Measurements from ENCODE around the gene PDPK1. TPM values are rescaled to one million over a fixed set of nuclear protein-coding genes. Genes with fewer than 3 reads are reported as not detected.
"Not testable (repeated sequence)": the region's sequence is repeated elsewhere in the genome, so short reads cannot be mapped to it uniquely, and the experiment has no call there.

PDPK1 gene
- total RNA-seq, 1 donor from 2014 or later: 27.0 TPM

GRCh38 chr16:2631203-2631602 lies 93.4 kb downstream of the PDPK1 start:
- H3K36me3 ChIP-seq (ENCODE audit: control insufficient read depth, insufficient read depth, low read length); H3K4me3 ChIP-seq (ENCODE audit: low read depth, low read length); H3K27me3 ChIP-seq (ENCODE audit: control insufficient read depth, insufficient read depth, low read length); DNase-seq (ENCODE audit: low read depth): not testable (repeated sequence)

- H3K36me3 ChIP-seq (ENCODE audit: control insufficient read depth, insufficient read depth, low read length); H3K4me3 ChIP-seq (ENCODE audit: low read depth, low read length); H3K27me3 ChIP-seq (ENCODE audit: control insufficient read depth, insufficient read depth, low read length); DNase-seq (ENCODE audit: low read depth): not testable (repeated sequence)
Observed at GRCh38 chr16:2632291-2632690, 94.5 kb downstream of the PDPK1 start.

GRCh38 chr16:2639071-2639721 lies 101.4 kb downstream of the PDPK1 start:
- H3K27me3 ChIP-seq (ENCODE audit: control insufficient read depth, insufficient read depth, low read length); H3K4me3 ChIP-seq (ENCODE audit: low read depth, low read length); DNase-seq (ENCODE audit: low read depth); H3K36me3 ChIP-seq (ENCODE audit: control insufficient read depth, insufficient read depth, low read length): not testable (repeated sequence)

GRCh38 chr16:2639722-2640072 lies 101.9 kb downstream of the PDPK1 start:
- DNase-seq (ENCODE audit: low read depth); H3K27me3 ChIP-seq (ENCODE audit: control insufficient read depth, insufficient read depth, low read length): not testable (repeated sequence)

GRCh38 chr16:2642561-2642960 lies 104.7 kb downstream of the PDPK1 start:
- not testable (repeated sequence) for H3K36me3 ChIP-seq (ENCODE audit: control insufficient read depth, insufficient read depth, low read length); DNase-seq (ENCODE audit: low read depth); H3K4me3 ChIP-seq (ENCODE audit: low read depth, low read length); H3K27me3 ChIP-seq (ENCODE audit: control insufficient read depth, insufficient read depth, low read length)

More at GRCh38 chr16:2639722-2640072, 101.9 kb downstream of the PDPK1 start:
- H3K4me3 ChIP-seq (ENCODE audit: low read depth, low read length); H3K36me3 ChIP-seq (ENCODE audit: control insufficient read depth, insufficient read depth, low read length): not testable (repeated sequence)

GRCh38 chr16:2644754-2645453 lies 107.1 kb downstream of the PDPK1 start:
- not testable (repeated sequence) for H3K4me3 ChIP-seq (ENCODE audit: low read depth, low read length); H3K27me3 ChIP-seq (ENCODE audit: control insufficient read depth, insufficient read depth, low read length); DNase-seq (ENCODE audit: low read depth); H3K36me3 ChIP-seq (ENCODE audit: control insufficient read depth, insufficient read depth, low read length)

GRCh38 chr16:2651268-2651871 lies 113.5 kb downstream of the PDPK1 start:
- DNase-seq (ENCODE audit: low read depth); H3K27me3 ChIP-seq (ENCODE audit: control insufficient read depth, insufficient read depth, low read length); H3K4me3 ChIP-seq (ENCODE audit: low read depth, low read length); H3K36me3 ChIP-seq (ENCODE audit: control insufficient read depth, insufficient read depth, low read length): not testable (repeated sequence)

Other genes with a start within 250 kb of the PDPK1 start
- 32.1 and 36.3 TPM in 2 replicates for gene ABCA3, start 197.3 kb upstream of the PDPK1 start, total RNA-seq
- gene CCNF, start 108.6 kb upstream of the PDPK1 start, total RNA-seq: 7.4 and 8.6 TPM in 2 replicates
- gene TEDC2, start 77.9 kb upstream of the PDPK1 start, total RNA-seq: 12.0 and 14.2 TPM in 2 replicates
- 0.17 and 0.41 TPM in 2 replicates for gene NTN3, start 66.7 kb upstream of the PDPK1 start, total RNA-seq
- gene TBC1D24, start 62.9 kb upstream of the PDPK1 start, total RNA-seq: 14.5 and 15.9 TPM in 2 replicates
- gene ATP6V0C, start 24.1 kb upstream of the PDPK1 start, total RNA-seq: 79.1 and 139 TPM in 2 replicates
- gene AMDHD2, start 17.6 kb upstream of the PDPK1 start, total RNA-seq: 76.0 and 87.5 TPM in 2 replicates
- gene CEMP1, start 6.6 kb upstream of the PDPK1 start, total RNA-seq: not detected in 2 replicates
- gene KCTD5, start 144.5 kb downstream of the PDPK1 start, total RNA-seq: 47.4 and 47.8 TPM in 2 replicates
- gene PRSS27, start 182.2 kb downstream of the PDPK1 start, total RNA-seq: 2.9 and 3.1 TPM in 2 replicates
- gene SRRM2, start 214.6 kb downstream of the PDPK1 start, total RNA-seq: 82.6 and 136 TPM in 2 replicates
- gene ELOB, start 239.3 kb downstream of the PDPK1 start, total RNA-seq: 557 and 714 TPM in 2 replicates
- not detected in 2 replicates for gene PRSS33, start 249.5 kb downstream of the PDPK1 start, total RNA-seq

All from kidney epithelial cell (primary cell).